Heart left ventricle (tissue), 16 donors: Measurements from ENCODE around the gene NEDD4L. TPM values are rescaled to one million over a fixed set of nuclear protein-coding genes. Genes with fewer than 3 reads are reported as not detected.

Experiments
- ATAC-seq, 4 donors: fragments of 200-7000 bp; cut with Tn5 transposase; one replicate each; pipeline ENCODE4 v1.9.1; 2020 to 2022; ENCODE audit warnings: moderate library complexity in 4 of 4, mild to moderate bottlenecking in 3 of 4, moderate number of reproducible peaks in 1 of 4
- DNase-seq, 5 donors: peaks; one replicate each; pipeline ENCODE4 v3.0.0-alpha.2; 2020
- H3K27ac ChIP-seq, 12 donors: fragments of 200-600 bp; sonication (generic) in 4 of 12; one replicate each; pipeline versions ENCODE4 v1.5.0 to v1.8.0; 2016 to 2022; ENCODE audit warnings: mild to moderate bottlenecking in 2 of 12
- H3K27me3 ChIP-seq, 9 donors: fragments of 200-600 bp; sonication (generic) in 2 of 9; one replicate each; pipeline versions ENCODE4 v1.5.1 to v1.8.0; 2016 to 2022; ENCODE audit warnings: mild to moderate bottlenecking in 3 of 9
- H3K36me3 ChIP-seq, 9 donors: fragments of 200-600 bp; sonication (generic) in 2 of 9; one replicate each; pipeline versions ENCODE4 v1.5.0 to v1.8.0; 2018 to 2022; ENCODE audit warnings: mild to moderate bottlenecking in 2 of 9
- H3K4me1 ChIP-seq, 12 donors: fragments of 200-600 bp; sonication (generic) in 4 of 12; one replicate each; pipeline versions ENCODE4 v1.5.0 to v1.8.0; 2016 to 2022; ENCODE audit warnings: mild to moderate bottlenecking in 3 of 12
- H3K4me3 ChIP-seq, 12 donors: fragments of 200-600 bp; sonication (generic) in 4 of 12; one replicate each; pipeline versions ENCODE4 v1.5.0 to v1.8.0; 2017 to 2022; ENCODE audit warnings: mild to moderate bottlenecking in 9 of 12, moderate library complexity in 4 of 12
- H3K9me3 ChIP-seq, 12 donors: fragments of 200-600 bp; sonication (generic) in 4 of 12; one replicate each; pipeline versions ENCODE4 v1.5.0 to v1.8.0; 2016 to 2022; ENCODE audit warnings: mild to moderate bottlenecking in 1 of 12
- CTCF ChIP-seq, 12 donors: fragments of 200-600 bp; sonication (generic) in 4 of 12; IDR thresholded peaks; one replicate each; pipeline versions ENCODE4 v1.5.0 to v1.8.0; 2018 to 2022; ENCODE audit warnings: antibody characterized with exemption in 12 of 12, mild to moderate bottlenecking in 5 of 12
- POLR2A ChIP-seq, 2 donors: fragments of 450-650 bp; IDR thresholded peaks; one replicate each; pipeline ENCODE4 v1.6.1; 2017; ENCODE audit warnings: antibody characterized with exemption in 2 of 2, mild to moderate bottlenecking in 2 of 2, moderate library complexity in 2 of 2
- whole genome bisulfite sequencing, 4 donors: extraction: QIAGEN DNeasy Blood & Tissue Kit in 2 of 4; methylation state at CpG; one replicate each; pipeline versions ENCODE4 v1.1.5 to v1.1.7; 2013 to 2018; 5-methylcytosine and 5-hydroxymethylcytosine counted together
- intact Hi-C, 10 donors: fragments of 100-400 bp; cut with DNase I; formaldehyde crosslinking; loops; one replicate each; pipeline versions ENCODE4 v1.11.1 to v1.14.2; 2022
- polyA plus RNA-seq, 2 donors: library from polyadenylated mRNA; stranded (reverse); fragments of 200-250 nt; gene quantifications; one replicate each; pipeline ENCODE4 v1.2.3, GENCODE V29; 2013
- total RNA-seq, 9 donors: library from RNA; depleted of rRNA in 2 of 9; stranded (reverse); fragments of >200 nt in 2 of 9; fragmentation: NEBNext Ultra II Directional in 3 of 9; extraction: Animal tissue kit (Norgen Biotek cat#: 25700) in 3 of 9; gene quantifications; one replicate each; pipeline versions ENCODE4 v1.1.0 to v1.2.4, GENCODE V29; 2016 to 2023
- donor health status: ischemic (EF 13 %, LVEDD 7.1; RV severe dilation, severe dysfunction).
- donor health status: healthy with polysubstance abuse.
- donor health status: DM: no; HTN: yes; CAD: no.
- donor health status: DM: no; HTN: no; CAD: no.
- donor health status: ischemic (EF 25% LVEDD 6.9; RV normal size, moderate dysfunction).
- donor health status: ischemic (EF 25% LVEDD 5.7; RV mildly dilated, moderate dysfunction).
- donor health status: healthy.
- donor health status: DM: yes; HTN: yes; CAD: no.
- donor health status: ischemic (EF 35%, LVEDD 5.7; RV mildly dilated, moderate dysfunction).
- donor health status: nonischemic (EF 11% LVEDD 7.7; RV severe dilation, severe dysfunction).
- donor health status: DM: yes; HTN: yes; CAD: no.
- donor health status: PGD.
- donor health status: ischemic (EF 29% LVEDD 5.4; RV normal size, mild dysfunction).
- donor health status: nonischemic (EF 23%, LVEDD 6.1; RV moderate dilation, normal function).

The NEDD4L gene
- total and polyA plus RNA-seq, 11 donors = 14.7 to 64.1 (median 51.7) TPM

DNA sequence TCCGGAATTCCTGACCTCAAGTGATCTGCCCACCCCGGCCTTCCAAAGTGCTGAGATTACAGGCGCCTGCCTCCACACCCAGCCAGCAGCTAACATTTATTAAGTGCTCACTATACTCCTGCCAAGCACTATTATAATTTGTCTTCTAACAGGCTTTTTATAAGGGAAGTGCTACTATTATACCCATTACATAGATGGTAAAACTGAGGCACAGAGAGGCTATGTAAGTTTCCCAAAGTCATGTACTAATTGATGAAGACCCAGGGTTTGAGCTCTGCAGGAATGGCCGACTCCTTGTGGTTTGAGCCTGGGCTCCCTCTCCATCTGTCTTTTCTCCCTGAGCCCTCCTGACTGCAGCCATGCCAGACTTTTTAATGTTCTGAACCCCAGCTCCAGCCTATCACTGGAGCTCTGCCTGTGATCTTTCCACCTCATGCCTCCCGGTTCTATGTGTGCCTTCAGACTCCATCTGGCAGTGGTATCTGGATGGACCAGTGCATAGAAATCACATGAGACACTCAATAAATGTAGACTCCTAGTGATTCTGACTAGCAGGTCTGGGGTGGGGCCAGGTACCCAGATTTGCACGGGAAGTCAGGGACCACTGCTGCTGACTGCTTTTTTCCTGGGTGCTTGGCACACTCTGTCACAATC, 197.1 kb downstream of the NEDD4L start:
- 87 to 94% (median 89%) methylated on average over 6 of the region's 6 CpGs for WGBS, 4 donors
- intact Hi-C loops = loop anchor here in 1 of 10 donors (10.0 kb wide), 1 partner anchor 46 kb away; no protein-coding TSS in a partner anchor
- Histone ChIP-seq H3K27ac (no peak overlapping the region), H3K36me3 (no peaks in the 10 kb centered on the region), H3K27me3 (no peaks in the 10 kb centered on the region), H3K4me1 (peaks cover 0 to 16% (median 8%) of the 10 kb centered on the region in 12 donors), H3K9me3 (peaks cover 0 to 3% (median 0%) of the 10 kb centered on the region in 12 donors), H3K4me3 (no peak overlapping the region)
- TF ChIP-seq POLR2A (IDR thresholded peaks at IDR 0.05) (no peak), CTCF (IDR thresholded peaks at IDR 0.05) (no peak)
- DNase-seq = no peak
- no peak for ATAC-seq

DNA sequence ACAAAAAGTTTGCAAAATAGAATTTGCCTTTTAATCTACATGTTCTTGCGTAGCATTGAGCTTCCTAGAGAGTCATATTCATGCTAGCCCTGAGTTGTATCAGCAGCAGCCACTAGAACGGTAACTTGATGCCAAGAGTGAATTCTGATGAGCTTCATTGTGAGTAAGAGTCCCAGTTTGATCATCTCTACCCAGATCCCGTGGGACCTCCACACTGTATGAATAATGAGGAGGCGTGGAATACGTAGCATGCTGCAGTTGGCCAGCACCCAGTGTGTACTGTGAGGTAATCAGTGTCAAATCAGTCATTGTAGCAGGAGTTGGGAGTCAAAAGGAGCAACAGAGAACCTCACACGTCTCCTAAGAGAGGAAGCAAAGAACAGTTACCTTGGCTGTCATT, 197.9 kb downstream of the NEDD4L start:
- peaks cover 0 to 19% (median 10%) of the 10 kb centered on the region in 12 donors for H3K4me1 ChIP-seq
- H3K4me3 ChIP-seq = no peak overlapping the region
- H3K36me3 ChIP-seq = no peaks in the 10 kb centered on the region
- no peaks in the 10 kb centered on the region for H3K27me3 ChIP-seq
- peaks cover 0 to 3% (median 0%) of the 10 kb centered on the region in 12 donors for H3K9me3 ChIP-seq
- DNase-seq = peak in 1 of 5 donors; percentile 46
- ATAC-seq = peak; percentile 51 to 85 (median 62)
- H3K27ac ChIP-seq = no peak overlapping the region
- intact Hi-C loops = loop anchor here in 1 of 10 donors (10.0 kb wide), 1 partner anchor 47 kb away; no protein-coding TSS in a partner anchor
- TF ChIP-seq POLR2A (IDR thresholded peaks at IDR 0.05) = no peak
- WGBS, 4 donors = 18 to 30% (median 27%) methylated on average over 6 of the region's 6 CpGs

DNA sequence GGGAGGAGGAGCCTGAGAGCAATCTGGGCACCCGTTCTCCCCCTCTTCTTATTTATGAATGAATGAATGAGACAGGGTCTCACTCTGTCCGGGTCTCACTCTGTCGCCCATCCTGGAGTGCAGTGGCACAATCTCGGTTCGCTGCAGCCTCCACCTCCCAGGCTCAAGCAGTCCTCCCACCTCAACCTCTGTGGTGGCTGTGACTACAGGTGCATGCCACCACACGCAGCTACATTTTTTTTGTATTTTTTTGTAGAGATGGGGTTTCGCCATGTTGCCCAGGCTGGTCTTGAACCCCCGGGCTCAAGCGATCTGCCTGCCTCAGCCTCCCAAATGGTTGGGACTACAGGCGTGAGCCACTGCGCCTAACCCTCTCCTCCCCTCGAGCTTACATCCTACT, 198.4 kb downstream of the NEDD4L start:
- no peak overlapping the region for H3K4me3 ChIP-seq
- WGBS, 4 donors = 92 to 98% (median 95%) methylated on average over 12 of the region's 12 CpGs
- intact Hi-C loops = loop anchor here in 1 of 10 donors (10.0 kb wide), 1 partner anchor 48 kb away; no protein-coding TSS in a partner anchor
- H3K36me3 ChIP-seq = no peaks in the 10 kb centered on the region
- H3K9me3 ChIP-seq = peaks cover 0 to 3% (median 0%) of the 10 kb centered on the region in 12 donors
- DNase-seq (no peak), ATAC-seq (no peak)
- TF ChIP-seq CTCF (IDR thresholded peaks at IDR 0.05) (no peak), POLR2A (IDR thresholded peaks at IDR 0.05) (no peak)
- H3K27me3 ChIP-seq = no peaks in the 10 kb centered on the region
- no peak overlapping the region for H3K27ac ChIP-seq
- peaks cover 0 to 24% (median 14%) of the 10 kb centered on the region in 12 donors for H3K4me1 ChIP-seq

- H3K4me1 ChIP-seq = peaks cover 3 to 30% (median 15%) of the 10 kb centered on the region in 12 donors
- 84 to 89% (median 86%) methylated on average over 5 of the region's 5 CpGs for WGBS, 4 donors
- H3K27ac ChIP-seq = no peak overlapping the region
- no peaks in the 10 kb centered on the region for H3K27me3 ChIP-seq
- intact Hi-C loops = loop anchor here in 1 of 10 donors (10.0 kb wide), 1 partner anchor 48 kb away; no protein-coding TSS in a partner anchor
- no peak for TF ChIP-seq CTCF (IDR thresholded peaks at IDR 0.05)
- no peak for TF ChIP-seq POLR2A (IDR thresholded peaks at IDR 0.05)
- no peaks in the 10 kb centered on the region for H3K36me3 ChIP-seq
- H3K4me3 ChIP-seq = no peak overlapping the region
- no peak for ATAC-seq
- no peaks in the 10 kb centered on the region for H3K9me3 ChIP-seq
- DNase-seq = no peak
Observed at GRCh38 chr18:58242968-58243367, 198.9 kb downstream of the NEDD4L start.
